Activated CD4-positive, alpha-beta T cell treated with anti-CD3 and anti-CD28 coated beads, Interleukin-2, amount 10 ng/mL, durations not matched to agents 24 days and 14 days (primary cell): Measurements from ENCODE around the gene CYP2C18. TPM values are rescaled to one million over a fixed set of nuclear protein-coding genes. Genes with fewer than 3 reads are reported as not detected.
"Not testable (repeated sequence)": the region's sequence is repeated elsewhere in the genome, so short reads cannot be mapped to it uniquely, and the experiment has no call there.

Source experiments
- DNase-seq: peaks from one replicate; pipeline ENCODE4 v3.0.0; 2022
- H3K27ac Mint-ChIP-seq: one replicate; pipeline ENCODE4 v1.8.0; 2022; ENCODE audit warnings: mild to moderate bottlenecking, mixed read lengths
- H3K27me3 Mint-ChIP-seq: one replicate; pipeline ENCODE4 v1.8.0; 2022; ENCODE audit warnings: mixed read lengths
- H3K36me3 Mint-ChIP-seq: one replicate; pipeline ENCODE4 v1.8.0; 2022; ENCODE audit warnings: low read depth, mild to moderate bottlenecking, mixed read lengths
- H3K4me1 Mint-ChIP-seq: one replicate; pipeline ENCODE4 v1.8.0; 2021; ENCODE audit warnings: mixed read lengths
- H3K4me3 Mint-ChIP-seq: one replicate; pipeline ENCODE4 v1.8.0; 2022; ENCODE audit warnings: mild to moderate bottlenecking, moderate library complexity, mixed read lengths
- H3K9me3 Mint-ChIP-seq: one replicate; pipeline ENCODE4 v1.8.0; 2021; ENCODE audit warnings: mixed read lengths
- intact Hi-C: fragments of 100-400 bp; cut with micrococcal nuclease; formaldehyde crosslinking; loops from one replicate; pipeline ENCODE4 v1.15.1; 2023
- total RNA-seq: library from RNA; stranded (reverse); gene quantifications from 2 replicates; pipeline ENCODE4 v1.2.3, GENCODE V29; 2022

CYP2C18 gene
- total RNA-seq, 1 donor from 2014 or later, result 1.2 TPM

- H3K27ac Mint-ChIP-seq, result no peak overlapping the region
- H3K27me3 Mint-ChIP-seq, result no peaks in the 10 kb centered on the region
These were observed 3.0 kb upstream of the CYP2C18 start for GRCh38 chr10:94680544-94680943.

DNA sequence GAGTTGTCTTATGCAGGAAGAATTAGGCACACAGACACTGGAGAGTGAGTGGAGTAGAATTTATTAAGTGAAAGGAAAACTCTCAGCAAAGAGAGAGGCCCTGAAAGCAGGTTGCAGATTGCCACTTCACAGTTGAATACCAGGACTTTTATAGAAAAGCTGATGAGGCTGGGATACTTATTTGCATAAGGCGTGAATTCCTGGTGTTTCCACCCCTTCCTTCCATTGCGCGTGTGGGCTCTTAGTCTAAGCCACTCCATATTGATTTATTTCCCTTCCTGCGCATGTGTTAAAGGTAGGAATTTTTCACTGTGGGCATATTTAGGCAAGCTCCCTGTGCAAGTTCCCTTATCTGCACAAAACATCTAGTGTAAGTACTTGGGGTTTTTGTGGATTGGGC is 893 bp upstream of the CYP2C18 start:
- H3K4me1 Mint-ChIP-seq, intact Hi-C loops, H3K27ac Mint-ChIP-seq, DNase-seq, H3K27me3 Mint-ChIP-seq, H3K36me3 Mint-ChIP-seq, H3K4me3 Mint-ChIP-seq, H3K9me3 Mint-ChIP-seq: not testable (repeated sequence)

More at GRCh38 chr10:94680544-94680943, 3.0 kb upstream of the CYP2C18 start:
- H3K4me1 Mint-ChIP-seq, result no peaks in the 10 kb centered on the region
- no peak for DNase-seq
- H3K4me3 Mint-ChIP-seq, result no peak overlapping the region
- no peaks in the 10 kb centered on the region for H3K9me3 Mint-ChIP-seq
- intact Hi-C loops, result no loop called here
- no peaks in the 10 kb centered on the region for H3K36me3 Mint-ChIP-seq

GRCh38 chr10:94687625-94688248 is 4.2 kb downstream of the CYP2C18 start:
- Mint-ChIP-seq H3K27ac (no peak overlapping the region), H3K4me1 (no peaks in the 10 kb centered on the region), H3K36me3 (no peaks in the 10 kb centered on the region), H3K9me3 (peaks cover 6% of the 10 kb centered on the region), H3K27me3 (no peaks in the 10 kb centered on the region), H3K4me3 (no peak overlapping the region)
- intact Hi-C loops, result no loop called here
- DNase-seq, result no peak

DNA sequence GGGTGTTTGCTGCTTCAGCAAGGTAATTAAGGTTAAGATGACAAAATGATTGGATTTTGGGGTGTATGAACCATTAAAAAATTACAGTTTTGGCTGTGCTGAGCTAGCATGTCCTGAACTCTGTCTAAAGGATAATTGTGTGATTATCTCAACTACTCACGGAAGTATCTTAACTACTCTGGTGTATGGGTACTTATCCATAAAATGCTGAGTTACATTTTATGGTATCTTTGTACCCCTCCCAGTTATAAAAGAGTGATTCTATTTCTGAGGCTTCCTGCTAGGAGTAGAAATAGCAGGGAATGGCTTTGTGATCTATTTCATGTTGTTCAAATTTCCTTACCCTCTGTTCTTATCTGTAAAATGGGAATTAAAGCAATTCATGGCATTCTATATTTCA is 22.6 kb downstream of the CYP2C18 start:
- no peak for DNase-seq
- Mint-ChIP-seq H3K4me1 (no peaks in the 10 kb centered on the region), H3K9me3 (peaks cover 3% of the 10 kb centered on the region), H3K27me3 (no peaks in the 10 kb centered on the region), H3K27ac (no peak overlapping the region), H3K4me3 (no peak overlapping the region), H3K36me3 (no peaks in the 10 kb centered on the region)
- intact Hi-C loops, result no loop called here

GRCh38 chr10:94710578-94710977 is 27.0 kb downstream of the CYP2C18 start:
- Mint-ChIP-seq H3K27me3 (no peaks in the 10 kb centered on the region), H3K9me3 (peaks cover under 1% of the 10 kb centered on the region), H3K4me3 (no peak overlapping the region), H3K36me3 (no peaks in the 10 kb centered on the region), H3K27ac (no peak overlapping the region), H3K4me1 (no peaks in the 10 kb centered on the region)
- DNase-seq, result no peak
- intact Hi-C loops, result no loop called here

DNA sequence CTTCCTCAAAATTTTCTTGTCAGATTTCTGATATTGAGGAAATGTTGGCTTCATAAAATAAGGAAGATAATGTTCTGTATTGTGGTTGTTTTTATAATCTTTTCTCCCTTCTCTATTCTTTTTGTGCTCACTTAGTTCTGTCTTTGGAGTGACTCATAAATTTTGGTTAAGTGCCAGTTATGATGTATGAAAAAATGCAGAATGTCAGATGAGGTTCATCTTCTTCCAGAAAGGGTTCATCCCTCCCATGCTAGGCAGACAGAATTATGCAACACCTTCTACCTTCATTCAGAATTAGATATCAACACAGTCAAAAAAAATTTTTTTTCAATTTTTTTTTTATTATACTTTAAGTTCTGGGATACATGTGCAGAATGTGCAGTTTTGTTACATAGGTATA is 42.3 kb downstream of the CYP2C18 start:
- no peak for DNase-seq
- Mint-ChIP-seq H3K36me3 (no peaks in the 10 kb centered on the region), H3K27me3 (no peaks in the 10 kb centered on the region), H3K27ac (no peak overlapping the region), H3K4me3 (no peak overlapping the region), H3K4me1 (no peaks in the 10 kb centered on the region), H3K9me3 (no peaks in the 10 kb centered on the region)
- intact Hi-C loops, result no loop called here

DNA sequence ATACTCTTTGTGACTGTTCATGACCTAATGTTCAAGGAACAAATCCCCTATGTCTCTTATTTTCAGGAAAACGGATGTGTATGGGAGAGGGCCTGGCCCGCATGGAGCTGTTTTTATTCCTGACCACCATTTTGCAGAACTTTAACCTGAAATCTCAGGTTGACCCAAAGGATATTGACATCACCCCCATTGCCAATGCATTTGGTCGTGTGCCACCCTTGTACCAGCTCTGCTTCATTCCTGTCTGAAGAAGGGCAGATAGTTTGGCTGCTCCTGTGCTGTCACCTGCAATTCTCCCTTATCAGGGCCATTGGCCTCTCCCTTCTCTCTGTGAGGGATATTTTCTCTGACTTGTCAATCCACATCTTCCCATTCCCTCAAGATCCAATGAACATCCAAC is 51.7 kb downstream of the CYP2C18 start:
- Mint-ChIP-seq H3K27me3 (no peaks in the 10 kb centered on the region), H3K4me3 (no peak overlapping the region), H3K36me3 (no peaks in the 10 kb centered on the region), H3K9me3 (no peaks in the 10 kb centered on the region), H3K27ac (no peak overlapping the region), H3K4me1 (no peaks in the 10 kb centered on the region)
- DNase-seq, result no peak
- intact Hi-C loops, result no loop called here

GRCh38 chr10:94738588-94738987 is 55.1 kb downstream of the CYP2C18 start:
- Mint-ChIP-seq H3K4me1 (no peaks in the 10 kb centered on the region), H3K27ac (no peak overlapping the region), H3K4me3 (no peak overlapping the region), H3K27me3 (no peaks in the 10 kb centered on the region), H3K36me3 (no peaks in the 10 kb centered on the region), H3K9me3 (peaks cover 15% of the 10 kb centered on the region)
- DNase-seq, result no peak
- intact Hi-C loops, result no loop called here

GRCh38 chr10:94747137-94747536 is 63.6 kb downstream of the CYP2C18 start:
- intact Hi-C loops, result no loop called here
- no peak overlapping the region for H3K27ac Mint-ChIP-seq
- no peaks in the 10 kb centered on the region for H3K27me3 Mint-ChIP-seq
- peaks cover 7% of the 10 kb centered on the region for H3K9me3 Mint-ChIP-seq
- H3K36me3 Mint-ChIP-seq, result no peaks in the 10 kb centered on the region
- H3K4me1 Mint-ChIP-seq, result no peaks in the 10 kb centered on the region
- no peak for DNase-seq
- no peak overlapping the region for H3K4me3 Mint-ChIP-seq

- Mint-ChIP-seq H3K4me3 (no peak overlapping the region), H3K27me3 (no peaks in the 10 kb centered on the region), H3K27ac (no peak overlapping the region), H3K4me1 (no peaks in the 10 kb centered on the region), H3K36me3 (no peaks in the 10 kb centered on the region), H3K9me3 (peaks cover 2% of the 10 kb centered on the region)
- intact Hi-C loops, result no loop called here
- DNase-seq, result no peak
These were observed 64.3 kb downstream of the CYP2C18 start for GRCh38 chr10:94747838-94748237.

- Mint-ChIP-seq H3K27me3 (no peaks in the 10 kb centered on the region), H3K27ac (no peak overlapping the region), H3K9me3 (peaks cover 5% of the 10 kb centered on the region), H3K4me1 (no peaks in the 10 kb centered on the region), H3K4me3 (no peak overlapping the region), H3K36me3 (no peaks in the 10 kb centered on the region)
- intact Hi-C loops, result no loop called here
- no peak for DNase-seq
These were observed 74.4 kb downstream of the CYP2C18 start for GRCh38 chr10:94757916-94758315.

DNA sequence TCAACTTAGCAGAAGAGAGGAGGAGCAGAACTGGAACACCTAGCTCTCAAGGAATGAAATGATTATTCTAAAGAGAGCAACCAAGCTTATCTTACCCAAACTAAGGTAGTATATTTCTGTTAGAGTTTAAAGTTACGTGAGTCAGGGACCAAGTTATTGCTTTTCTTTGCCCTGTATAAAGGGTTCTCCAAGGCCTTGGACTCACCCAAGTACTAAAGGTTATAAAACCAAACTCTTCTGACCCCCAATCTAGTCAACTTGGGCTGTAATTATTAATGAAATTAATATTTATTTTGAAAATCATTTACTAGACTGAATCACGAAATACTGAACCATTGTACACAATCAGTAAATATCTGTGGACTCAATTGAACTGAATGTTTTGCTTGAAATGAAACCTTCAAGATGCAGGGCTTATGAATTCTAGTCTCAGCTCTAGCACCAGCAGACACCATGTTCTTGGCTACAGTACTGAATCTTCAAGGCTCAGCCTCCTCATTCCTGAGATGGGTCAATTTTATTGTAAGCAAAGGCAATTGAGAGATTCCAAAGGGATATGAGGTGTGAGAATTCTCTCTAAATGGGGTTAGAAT is 77.2 kb downstream of the CYP2C18 start:
- no peak overlapping the region for H3K4me3 Mint-ChIP-seq
- intact Hi-C loops, result no loop called here
- H3K36me3 Mint-ChIP-seq, result no peaks in the 10 kb centered on the region
- H3K27me3 Mint-ChIP-seq, result no peaks in the 10 kb centered on the region
- no peaks in the 10 kb centered on the region for H3K4me1 Mint-ChIP-seq
- no peak overlapping the region for H3K27ac Mint-ChIP-seq
- peaks cover 8% of the 10 kb centered on the region for H3K9me3 Mint-ChIP-seq
- no peak for DNase-seq

- no peak within 1 kb of the TSS for H3K4me3 Mint-ChIP-seq
- peaks cover 4% of the 10 kb centered on the region for H3K9me3 Mint-ChIP-seq
- no peaks in the 10 kb centered on the region for H3K27me3 Mint-ChIP-seq
- DNase-seq, result no peak
- no peaks in the 10 kb centered on the region for H3K36me3 Mint-ChIP-seq
- H3K27ac Mint-ChIP-seq, result no peak within 1 kb of the TSS
- intact Hi-C loops, result no loop called here
- no peaks in the 10 kb centered on the region for H3K4me1 Mint-ChIP-seq
These were observed 78.9 kb downstream of the CYP2C18 start, which contains the start of gene CYP2C19 for GRCh38 chr10:94762393-94762792. CYP2C19 (plus strand) TSS chr10:94762681; CDS start chr10:94762706, 25 bp downstream.

- H3K27me3 Mint-ChIP-seq, H3K27ac Mint-ChIP-seq, H3K4me1 Mint-ChIP-seq, H3K4me3 Mint-ChIP-seq, DNase-seq, H3K9me3 Mint-ChIP-seq, intact Hi-C loops, H3K36me3 Mint-ChIP-seq: not testable (repeated sequence)
These were observed 91.9 kb downstream of the CYP2C18 start for GRCh38 chr10:94775425-94775824.
